Measurements from ENCODE around the gene KSR2.

Gene KSR2

DNA sequence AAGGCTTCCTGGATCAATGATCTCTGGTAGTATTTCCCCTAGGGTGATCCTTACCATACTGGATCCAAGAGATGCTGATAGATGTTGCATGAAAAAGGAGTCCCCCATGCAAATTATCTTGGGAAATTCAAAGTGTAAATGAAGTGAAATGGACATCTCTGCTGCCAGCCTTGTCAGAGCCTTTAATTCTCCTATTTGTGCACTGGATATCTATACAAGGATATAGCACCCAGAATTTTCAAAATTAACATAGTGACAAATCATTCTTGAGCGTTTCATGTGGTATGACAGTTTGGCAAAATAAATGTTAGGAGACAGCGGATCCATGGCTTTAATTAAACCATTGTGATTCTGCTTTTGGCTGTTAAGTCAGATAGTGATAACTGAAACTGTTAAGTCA lies 260.9 kb downstream of the KSR2 start:
- H3K4me3 Mint-ChIP-seq: no peak overlapping the region
- no peaks in the 10 kb centered on the region for H3K36me3 Mint-ChIP-seq
- DNase-seq (ENCODE audit: low spot score in 2 of 2) (no peak), ATAC-seq (no peak)
- H3K9me3 Mint-ChIP-seq: no peaks in the 10 kb centered on the region
- H3K27ac Mint-ChIP-seq: no peak overlapping the region
- H3K4me1 Mint-ChIP-seq: no peaks in the 10 kb centered on the region

DNA sequence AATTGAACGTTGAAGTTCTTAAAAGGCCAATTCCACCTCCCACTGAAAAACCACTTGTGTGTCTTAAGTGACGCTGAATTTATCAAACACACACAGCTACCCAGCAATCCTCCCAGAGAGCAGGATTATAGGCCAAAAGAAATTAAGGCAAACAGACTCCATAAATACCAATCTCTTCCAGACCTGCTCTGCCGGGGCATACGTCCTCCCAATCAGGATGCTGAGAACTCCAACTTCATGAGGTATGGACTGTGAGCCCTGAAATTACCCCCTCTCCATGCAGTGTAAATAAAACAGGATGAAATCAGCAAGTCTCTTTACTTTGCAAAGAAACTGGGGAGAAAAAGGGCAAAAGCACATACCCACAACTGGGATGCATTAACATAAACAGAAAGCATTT lies 265.2 kb downstream of the KSR2 start:
- ATAC-seq: no peak

DNA sequence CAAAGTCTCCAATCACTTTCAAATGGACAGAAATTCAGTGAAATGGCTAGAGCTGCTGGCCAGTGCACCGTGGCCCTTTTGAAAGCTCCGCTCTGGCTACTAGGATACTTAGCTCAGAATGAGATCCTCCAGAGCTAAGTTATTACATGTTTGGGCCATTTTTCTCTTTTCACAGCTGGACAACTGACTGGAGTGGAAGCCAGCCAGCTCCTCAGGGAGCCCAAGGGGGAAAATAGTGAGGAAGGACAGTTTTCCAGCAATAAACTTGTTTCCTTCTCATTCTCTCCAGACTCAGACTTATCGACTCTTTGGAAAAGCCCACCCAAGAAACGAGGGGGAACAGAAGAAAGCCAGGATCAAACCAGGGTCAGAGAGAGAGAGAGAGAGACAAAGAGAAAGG lies 266.0 kb downstream of the KSR2 start:
- Mint-ChIP-seq H3K36me3 (no peaks in the 10 kb centered on the region), H3K4me3 (no peak overlapping the region), H3K9me3 (peaks cover 6% of the 10 kb centered on the region), H3K4me1 (no peaks in the 10 kb centered on the region), H3K27ac (no peak overlapping the region)
- no peak for ATAC-seq
- no peak for DNase-seq (ENCODE audit: low spot score in 2 of 2)

More for the DNA sequence above, 265.2 kb downstream of the KSR2 start:
- Mint-ChIP-seq H3K27ac (no peak overlapping the region), H3K36me3 (no peaks in the 10 kb centered on the region), H3K4me1 (no peaks in the 10 kb centered on the region), H3K4me3 (no peak overlapping the region), H3K9me3 (peaks cover 5% of the 10 kb centered on the region)
- no peak for DNase-seq (ENCODE audit: low spot score in 2 of 2)

DNA sequence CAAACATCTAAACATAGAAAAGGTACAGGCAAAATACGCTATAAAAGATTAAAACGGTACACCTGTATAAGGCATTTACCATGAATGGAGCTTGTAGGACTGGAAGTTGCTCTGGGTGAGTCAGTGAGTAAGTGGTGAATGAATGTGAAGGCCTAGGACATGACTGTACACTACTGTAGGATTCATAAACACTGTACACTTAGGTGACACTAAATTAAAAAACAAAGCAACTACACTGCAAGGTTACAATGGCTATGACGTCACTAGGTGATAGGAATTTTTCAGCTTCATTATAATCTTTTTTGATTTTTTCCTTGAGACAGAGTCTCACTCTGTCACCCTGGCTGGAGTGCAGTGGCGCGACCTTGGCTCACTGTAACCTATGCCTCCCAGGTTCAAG lies 269.2 kb downstream of the KSR2 start:
- ATAC-seq: no peak
- no peaks in the 10 kb centered on the region for H3K4me1 Mint-ChIP-seq

DNA sequence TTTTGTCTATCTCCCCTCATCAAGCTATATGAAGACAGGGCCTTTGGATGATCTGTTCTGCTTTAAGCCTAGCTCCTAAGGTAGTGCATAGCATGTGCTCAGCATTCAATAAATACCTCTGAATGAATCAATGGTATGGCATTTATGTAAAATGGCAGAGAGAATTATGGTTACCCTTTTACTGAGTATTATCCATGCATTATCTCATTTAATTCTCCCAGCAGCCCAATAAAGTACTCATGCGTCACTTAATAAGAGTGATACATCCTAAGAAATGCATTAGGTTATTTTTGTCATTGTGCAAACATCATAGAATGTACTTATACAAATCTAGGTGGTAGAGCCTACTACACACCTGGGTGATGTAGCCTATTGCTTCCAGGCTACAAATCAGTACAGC lies 269.7 kb downstream of the KSR2 start:
- Mint-ChIP-seq H3K27ac (no peak overlapping the region), H3K36me3 (no peaks in the 10 kb centered on the region), H3K4me1 (no peaks in the 10 kb centered on the region), H3K9me3 (peaks cover 12% of the 10 kb centered on the region), H3K4me3 (no peak overlapping the region)
- ATAC-seq (no peak), DNase-seq (ENCODE audit: low spot score in 2 of 2) (no peak)

More for the DNA sequence above, 269.2 kb downstream of the KSR2 start:
- Mint-ChIP-seq H3K27ac (no peak overlapping the region), H3K36me3 (no peaks in the 10 kb centered on the region), H3K4me3 (no peak overlapping the region), H3K9me3 (peaks cover 9% of the 10 kb centered on the region)
- DNase-seq (ENCODE audit: low spot score in 2 of 2): no peak

DNA sequence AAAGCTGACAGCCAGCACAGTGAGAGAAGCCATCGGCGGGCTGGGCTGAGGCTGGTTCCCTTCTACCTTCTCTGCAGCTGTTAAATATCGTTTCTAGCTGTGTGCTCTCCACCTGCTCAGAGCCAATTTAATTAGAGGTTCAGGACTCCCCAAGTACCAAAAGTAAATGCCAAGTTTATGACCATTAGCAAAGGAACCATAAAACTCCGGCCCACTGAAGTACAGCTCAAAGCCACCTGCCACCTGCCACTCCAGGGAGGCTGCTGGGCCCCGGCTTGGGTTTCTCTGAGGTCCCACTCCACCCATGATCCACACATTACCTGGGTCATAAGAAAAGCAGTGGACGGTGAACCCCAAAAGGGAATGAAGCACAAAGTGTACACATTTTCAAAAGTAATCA lies 272.8 kb downstream of the KSR2 start:
- Mint-ChIP-seq H3K36me3 (no peaks in the 10 kb centered on the region), H3K4me3 (no peak overlapping the region), H3K27ac (no peak overlapping the region), H3K4me1 (no peaks in the 10 kb centered on the region), H3K9me3 (peaks cover 22% of the 10 kb centered on the region)
- ATAC-seq (no peak), DNase-seq (ENCODE audit: low spot score in 2 of 2) (no peak)

DNA sequence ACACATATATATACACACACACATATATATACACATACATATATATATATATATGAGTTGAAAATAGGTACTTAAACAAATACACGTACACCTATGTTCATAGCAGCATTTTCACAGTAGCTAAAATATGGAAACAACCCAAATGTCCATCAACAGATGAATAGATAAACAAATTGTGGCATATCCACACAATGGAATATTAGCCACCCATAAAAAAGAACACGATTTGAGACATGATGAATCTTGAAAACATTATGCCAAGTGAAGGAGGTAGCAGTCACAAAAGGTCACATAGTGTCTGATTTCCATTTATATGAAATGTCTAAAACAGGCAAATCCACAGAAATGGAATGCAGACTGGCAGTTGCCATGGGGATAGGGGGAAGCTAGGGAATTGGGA lies 276.3 kb downstream of the KSR2 start:
- Mint-ChIP-seq H3K4me1 (no peaks in the 10 kb centered on the region), H3K4me3 (no peak overlapping the region), H3K36me3 (no peaks in the 10 kb centered on the region), H3K9me3 (peaks cover 19% of the 10 kb centered on the region), H3K27ac (no peak overlapping the region)
- no peak for ATAC-seq
- DNase-seq (ENCODE audit: low spot score in 2 of 2): no peak

DNA sequence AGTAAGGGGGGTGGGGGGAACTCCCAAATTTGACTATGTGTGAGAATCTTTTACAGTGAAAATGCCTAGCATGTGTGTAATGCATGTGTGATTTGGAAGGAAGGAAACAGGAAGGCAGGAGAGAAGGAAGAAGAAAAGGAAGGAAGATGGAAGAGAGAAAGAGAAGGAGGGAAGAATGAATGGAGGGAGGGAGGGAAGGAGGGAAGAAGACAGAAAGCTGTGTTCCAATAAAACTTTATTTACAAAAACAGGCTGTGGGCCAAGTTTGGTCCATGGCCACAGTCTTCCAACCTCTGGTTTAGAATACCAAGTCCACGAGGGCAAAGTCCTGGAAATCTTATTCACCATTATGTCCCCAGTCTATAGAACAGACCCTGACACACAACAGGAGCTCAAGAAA lies 278.9 kb downstream of the KSR2 start:
- H3K9me3 Mint-ChIP-seq: peaks cover 16% of the 10 kb centered on the region
- H3K4me1 Mint-ChIP-seq: no peaks in the 10 kb centered on the region
- H3K27ac Mint-ChIP-seq: no peak overlapping the region
- ATAC-seq (no peak), DNase-seq (ENCODE audit: low spot score in 2 of 2) (no peak)
- no peaks in the 10 kb centered on the region for H3K36me3 Mint-ChIP-seq
- H3K4me3 Mint-ChIP-seq: no peak overlapping the region

DNA sequence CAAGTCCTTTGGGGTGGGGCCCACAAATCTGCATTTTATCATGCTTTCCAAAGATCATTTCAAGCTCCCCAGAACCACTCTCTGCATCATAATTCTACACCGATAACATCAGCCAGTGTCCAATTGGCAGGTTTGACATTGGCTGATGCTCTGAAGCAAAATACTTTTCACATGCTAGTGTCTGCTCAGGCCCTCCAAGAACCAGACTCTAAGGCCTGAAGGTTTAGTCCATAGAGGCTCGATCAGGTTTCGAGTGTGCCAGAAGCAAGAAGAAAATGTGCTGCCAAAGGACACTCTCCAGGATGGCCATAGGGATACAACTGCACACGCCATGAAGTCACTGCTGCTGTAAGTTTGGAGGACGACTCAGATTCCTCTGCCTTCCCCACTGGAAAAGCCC lies 280.3 kb downstream of the KSR2 start:
- no peaks in the 10 kb centered on the region for H3K36me3 Mint-ChIP-seq
- DNase-seq (ENCODE audit: low spot score in 2 of 2) (no peak), ATAC-seq (no peak)
- H3K27ac Mint-ChIP-seq: no peak overlapping the region
- H3K9me3 Mint-ChIP-seq: peaks cover 10% of the 10 kb centered on the region
- no peak overlapping the region for H3K4me3 Mint-ChIP-seq
- no peaks in the 10 kb centered on the region for H3K4me1 Mint-ChIP-seq

DNA sequence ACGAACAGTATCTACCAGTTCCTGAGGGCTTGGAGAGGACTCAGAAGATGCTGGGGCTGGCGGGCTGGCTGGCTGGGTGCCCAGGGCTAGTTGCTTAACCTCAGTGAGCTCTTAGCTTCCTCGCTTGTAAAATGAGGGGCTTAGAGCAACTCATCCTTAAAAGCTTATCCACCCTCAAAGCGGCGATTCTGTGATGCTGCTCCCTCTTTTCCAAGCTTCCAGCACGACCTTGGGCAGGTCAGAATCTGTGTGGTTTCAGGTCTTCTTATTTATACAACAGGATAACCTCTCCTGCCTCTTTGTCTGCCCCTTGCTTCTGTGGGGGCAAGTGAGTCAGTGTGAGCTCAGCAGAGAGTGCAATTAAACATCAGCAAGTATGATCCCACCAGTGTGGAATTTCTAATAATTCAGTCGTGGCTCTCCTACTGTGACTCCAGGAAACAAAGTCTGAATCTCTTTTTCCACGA lies 281.8 kb downstream of the KSR2 start:
- Mint-ChIP-seq H3K9me3 (peaks cover 6% of the 10 kb centered on the region), H3K4me3 (no peak overlapping the region), H3K4me1 (no peaks in the 10 kb centered on the region), H3K27ac (no peak overlapping the region), H3K36me3 (no peaks in the 10 kb centered on the region)
- no peak for DNase-seq (ENCODE audit: low spot score in 2 of 2)
- no peak for ATAC-seq

DNA sequence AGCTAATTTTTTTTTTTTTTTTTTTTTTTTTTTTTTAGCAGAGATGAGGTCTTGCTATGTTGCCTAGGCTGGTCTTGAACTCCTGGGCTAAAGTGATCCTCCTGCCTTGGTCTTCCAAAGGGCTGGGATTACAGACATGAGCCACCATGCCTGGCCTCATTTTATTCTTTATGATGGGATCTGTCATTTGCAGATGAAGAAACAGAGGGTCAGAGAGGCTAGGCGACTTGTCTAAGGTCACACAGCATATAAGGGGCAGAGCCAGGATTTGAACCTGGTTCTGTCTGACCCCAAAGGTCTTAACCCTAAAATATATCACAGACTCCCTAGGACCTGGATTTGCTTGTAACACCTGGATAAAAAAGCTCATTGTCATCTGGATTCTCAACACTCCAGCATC lies 282.6 kb downstream of the KSR2 start:
- ATAC-seq: no peak
- Mint-ChIP-seq H3K4me1 (no peaks in the 10 kb centered on the region), H3K27ac (no peak overlapping the region), H3K4me3 (no peak overlapping the region), H3K36me3 (no peaks in the 10 kb centered on the region), H3K9me3 (peaks cover 3% of the 10 kb centered on the region)
- no peak for DNase-seq (ENCODE audit: low spot score in 2 of 2)

DNA sequence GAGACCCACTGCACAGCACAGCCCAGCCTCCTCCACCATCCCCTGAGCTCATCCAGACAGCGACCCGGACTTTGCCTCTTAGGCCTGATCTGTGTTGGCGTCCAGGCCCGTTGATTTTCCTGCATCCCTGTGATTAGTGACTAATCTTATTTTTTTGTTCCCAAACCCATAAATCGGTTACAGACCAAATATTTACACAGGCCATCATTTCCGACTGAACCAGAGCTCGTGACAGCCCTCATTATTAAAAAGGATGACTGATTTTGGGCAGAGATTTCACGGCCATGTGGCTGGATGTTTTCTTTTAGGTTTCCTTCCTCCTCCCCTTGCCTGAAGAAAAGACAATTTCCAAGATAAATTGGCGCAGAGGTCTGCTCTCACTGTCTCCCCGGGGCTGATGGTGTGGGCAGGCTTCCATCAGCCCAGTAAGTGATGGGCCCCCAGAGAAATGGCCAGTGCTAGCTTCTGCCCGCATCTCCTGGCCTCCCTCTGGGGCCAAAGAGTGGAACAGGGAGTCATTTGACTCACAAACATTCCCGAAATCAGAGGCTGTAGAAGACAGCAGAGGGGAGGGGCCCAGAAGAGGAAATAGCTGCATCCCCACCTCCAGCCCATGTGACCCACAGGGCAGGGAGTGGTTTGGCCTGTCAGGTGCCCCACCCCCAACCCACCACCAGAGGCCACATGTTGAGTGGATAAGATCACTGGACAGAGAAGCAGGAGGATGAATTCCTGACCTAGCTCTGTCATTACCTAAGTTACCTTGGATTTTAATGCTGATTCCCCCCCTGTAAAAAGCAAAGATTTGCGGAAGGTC lies 283.5 kb downstream of the KSR2 start:
- peaks cover 3% of the 10 kb centered on the region for H3K9me3 Mint-ChIP-seq
- ATAC-seq (no peak), DNase-seq (ENCODE audit: low spot score in 2 of 2) (no peak)
- H3K4me3 Mint-ChIP-seq: no peak overlapping the region
- H3K27ac Mint-ChIP-seq: no peak overlapping the region
- H3K36me3 Mint-ChIP-seq: no peaks in the 10 kb centered on the region
- no peaks in the 10 kb centered on the region for H3K4me1 Mint-ChIP-seq

DNA sequence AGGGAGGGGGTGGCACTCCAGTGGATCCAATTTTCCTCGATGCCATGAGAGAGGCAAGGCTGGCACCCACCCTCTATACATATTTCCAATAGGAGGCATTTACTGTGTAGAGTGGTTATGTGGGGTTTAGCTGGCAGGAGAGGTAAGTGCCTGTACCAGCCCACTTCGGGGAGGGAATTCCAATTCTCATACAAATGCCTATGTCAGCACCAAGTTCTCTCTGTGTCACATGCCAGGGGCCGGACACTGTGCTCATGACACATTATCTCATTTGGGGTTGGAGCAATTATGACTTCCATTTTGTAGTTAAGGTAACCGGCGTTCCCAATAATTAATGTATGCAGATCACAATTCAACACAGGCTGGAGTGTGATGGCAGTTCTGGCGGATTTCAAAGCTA lies 284.3 kb downstream of the KSR2 start:
- Mint-ChIP-seq H3K27ac (no peak overlapping the region), H3K9me3 (no peaks in the 10 kb centered on the region), H3K4me3 (no peak overlapping the region), H3K36me3 (no peaks in the 10 kb centered on the region), H3K4me1 (no peaks in the 10 kb centered on the region)
- DNase-seq (ENCODE audit: low spot score in 2 of 2) (no peak), ATAC-seq (no peak)

DNA sequence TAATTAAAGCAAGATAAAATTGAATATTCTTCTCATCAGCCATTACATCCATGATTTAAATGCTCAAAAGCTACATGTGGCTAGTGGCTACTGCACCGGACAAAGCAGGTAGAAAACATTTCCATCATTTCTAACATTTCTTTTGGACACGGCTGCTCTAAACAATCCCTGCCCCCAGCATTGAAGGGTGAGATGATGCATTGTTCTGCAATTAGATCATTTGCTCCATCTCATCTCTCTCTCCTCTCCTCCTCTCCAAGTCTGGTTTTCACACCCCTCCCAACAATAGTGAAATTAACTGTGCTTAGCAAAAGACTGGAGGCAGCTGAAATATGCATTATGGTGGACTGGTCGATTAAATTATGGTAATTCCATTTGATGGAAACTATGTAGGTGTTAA lies 288.5 kb downstream of the KSR2 start:
- ATAC-seq: no peak
- no peak overlapping the region for H3K4me3 Mint-ChIP-seq
- H3K9me3 Mint-ChIP-seq: peaks cover 3% of the 10 kb centered on the region
- H3K27ac Mint-ChIP-seq: no peak overlapping the region
- no peaks in the 10 kb centered on the region for H3K4me1 Mint-ChIP-seq
- no peak for DNase-seq (ENCODE audit: low spot score in 2 of 2)
- H3K36me3 Mint-ChIP-seq: no peaks in the 10 kb centered on the region

DNA sequence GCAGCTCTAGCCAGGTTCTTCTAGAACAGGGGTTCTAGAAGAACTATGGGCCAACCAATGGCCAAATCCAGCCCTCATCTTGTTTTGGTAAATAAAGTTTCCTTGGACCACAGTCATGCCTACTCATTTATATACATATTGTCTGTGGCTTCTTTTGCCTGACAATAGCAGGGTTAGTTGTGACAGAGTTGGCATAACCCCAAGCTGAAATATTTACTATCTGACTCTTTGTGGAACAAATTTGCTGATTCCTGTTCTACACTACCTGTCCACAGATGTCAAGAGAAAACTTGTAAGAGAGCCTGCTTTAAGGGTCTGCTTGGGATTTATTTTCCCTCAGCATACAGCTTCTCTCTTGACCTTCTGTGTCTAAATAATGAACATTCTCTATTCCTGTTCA lies 289.0 kb downstream of the KSR2 start:
- no peaks in the 10 kb centered on the region for H3K36me3 Mint-ChIP-seq

DNA sequence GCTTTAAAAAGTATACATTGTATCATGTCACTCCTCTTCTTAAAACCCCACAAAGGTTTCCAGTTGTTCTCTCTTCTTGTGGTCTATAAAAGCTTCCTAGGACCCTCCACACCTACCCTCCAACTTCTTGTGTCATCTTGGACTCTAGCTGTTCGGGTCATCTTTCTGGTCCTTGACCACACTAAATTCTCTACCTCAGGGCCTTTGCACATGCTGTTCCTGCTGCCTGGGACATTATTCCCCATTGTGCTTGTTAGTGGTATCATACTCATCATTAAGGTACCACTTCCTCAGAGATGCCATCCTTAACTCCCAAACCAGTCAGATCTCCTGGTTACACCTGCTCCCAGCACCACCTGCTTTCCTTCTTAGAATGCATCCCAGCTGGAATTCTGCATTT lies 294.0 kb downstream of the KSR2 start:
- ATAC-seq (no peak), DNase-seq (ENCODE audit: low spot score in 2 of 2) (no peak)
- H3K36me3 Mint-ChIP-seq: no peaks in the 10 kb centered on the region
- H3K9me3 Mint-ChIP-seq: peaks cover 16% of the 10 kb centered on the region
- no peak overlapping the region for H3K27ac Mint-ChIP-seq
- no peaks in the 10 kb centered on the region for H3K4me1 Mint-ChIP-seq
- no peak overlapping the region for H3K4me3 Mint-ChIP-seq

More for the DNA sequence above, 289.0 kb downstream of the KSR2 start:
- Mint-ChIP-seq H3K4me3 (no peak overlapping the region), H3K9me3 (peaks cover 3% of the 10 kb centered on the region), H3K4me1 (no peaks in the 10 kb centered on the region), H3K27ac (no peak overlapping the region)
- DNase-seq (ENCODE audit: low spot score in 2 of 2) (no peak), ATAC-seq (no peak)

All from stimulated activated effector memory CD8-positive, alpha-beta T cell treated with anti-CD3 and anti-CD28 coated beads, Interleukin-12 subunit alpha, Interleukin-12 subunit beta, amount 100 ng/mL, for 72 hours (primary cell).